Fibroblast of gingiva (primary cell): ENCODE data around the gene WNT4.
A peak's percentile ranks its signal among the peaks of the same experiment; 100 is the strongest.
"Not testable (repeated sequence)": the region's sequence is repeated elsewhere in the genome, so short reads cannot be mapped to it uniquely, and the experiment has no call there.

ENCODE experiments used
- DNase-seq: peaks from one replicate; pipeline ENCODE4 v3.0.0-alpha.2; 2011; ENCODE audit warnings: low read depth

The WNT4 gene

GRCh38 chr1:22108339-22109105 lies 34.4 kb downstream of the WNT4 start:
- DNase-seq, result no peak

GRCh38 chr1:22107126-22107525 lies 35.8 kb downstream of the WNT4 start:
- DNase-seq, result no peak

- DNase-seq, result peak; percentile 48
Observed at GRCh38 chr1:22105611-22106207, 37.2 kb downstream of the WNT4 start.

GRCh38 chr1:22104865-22105437 lies 37.9 kb downstream of the WNT4 start:
- DNase-seq, result no peak

- DNase-seq, result no peak
Observed at GRCh38 chr1:22104094-22104493, 38.8 kb downstream of the WNT4 start.

- no peak for DNase-seq
Observed at GRCh38 chr1:22102746-22103145, 40.2 kb downstream of the WNT4 start.

- no peak for DNase-seq
Observed at GRCh38 chr1:22101995-22102394, 40.9 kb downstream of the WNT4 start.

- DNase-seq, result no peak
Observed at GRCh38 chr1:22101199-22101598, 41.7 kb downstream of the WNT4 start.

- no peak for DNase-seq
Observed at GRCh38 chr1:22100168-22100567, 42.7 kb downstream of the WNT4 start.

GRCh38 chr1:22098752-22099151 lies 44.1 kb downstream of the WNT4 start:
- no peak for DNase-seq

- DNase-seq, result no peak
Observed at GRCh38 chr1:22096463-22096862, 46.4 kb downstream of the WNT4 start.

GRCh38 chr1:22096036-22096435 lies 46.9 kb downstream of the WNT4 start:
- no peak for DNase-seq

- DNase-seq, result no peak
Observed at GRCh38 chr1:22093513-22093912, 49.4 kb downstream of the WNT4 start.

- not testable (repeated sequence) for DNase-seq
Observed at GRCh38 chr1:22092026-22092768, 50.7 kb downstream of the WNT4 start.

GRCh38 chr1:22090867-22091266 lies 52.0 kb downstream of the WNT4 start:
- no peak for DNase-seq

GRCh38 chr1:22089787-22090186 lies 53.1 kb downstream of the WNT4 start:
- DNase-seq, result no peak

GRCh38 chr1:22089134-22089571 lies 53.7 kb downstream of the WNT4 start:
- DNase-seq, result no peak

- no peak for DNase-seq
Observed at GRCh38 chr1:22088331-22088730, 54.6 kb downstream of the WNT4 start.

- DNase-seq, result no peak
Observed at GRCh38 chr1:22080191-22080590, 62.7 kb downstream of the WNT4 start.

- DNase-seq, result no peak
Observed at GRCh38 chr1:22078133-22078532, 64.8 kb downstream of the WNT4 start.

GRCh38 chr1:22077728-22078127 lies 65.2 kb downstream of the WNT4 start:
- DNase-seq, result no peak

GRCh38 chr1:22076346-22076745 lies 66.6 kb downstream of the WNT4 start:
- no peak for DNase-seq

GRCh38 chr1:22075718-22076117 lies 67.2 kb downstream of the WNT4 start:
- no peak for DNase-seq
